MM.1S (cell line): Measurements from ENCODE around the gene ZBTB7C.

ENCODE experiments used
- DNase-seq: peaks from one replicate; pipeline ENCODE4 v3.0.0-alpha.2; 2015
- H2AFZ ChIP-seq: fragments of 300-600 bp; sonication (generic); 2 replicates; pipeline ENCODE4 v1.6.0; 2016; ENCODE audit warnings: antibody characterized with exemption, low read length
- H3F3A ChIP-seq: fragments of 300-600 bp; sonication (generic); 2 replicates; pipeline ENCODE4 v1.6.1; 2016; ENCODE audit warnings: mild to moderate bottlenecking, antibody characterized with exemption, low read length, moderate library complexity, mixed read lengths; ENCODE audit not compliant: insufficient read depth
- H3K27ac ChIP-seq: fragments of 300-600 bp; sonication (generic); 2 replicates; pipeline ENCODE4 v1.5.1; 2016; ENCODE audit warnings: mild to moderate bottlenecking, low read length
- H3K27me3 ChIP-seq: fragments of 300-600 bp; sonication (generic); replicated peaks from 2 replicates; pipeline ENCODE4 v1.6.0; 2016; ENCODE audit warnings: low read length; ENCODE audit not compliant: insufficient read depth
- H3K36me3 ChIP-seq: fragments of 300-600 bp; sonication (generic); replicated peaks from 2 replicates; pipeline ENCODE4 v1.6.1; 2016; ENCODE audit warnings: mild to moderate bottlenecking, low read length, mixed read lengths; ENCODE audit not compliant: insufficient read depth
- H3K4me1 ChIP-seq: fragments of 300-600 bp; sonication (generic); 2 replicates; pipeline ENCODE4 v1.6.1; 2016; ENCODE audit warnings: low read length, mixed read lengths
- H3K4me2 ChIP-seq: fragments of 300-600 bp; sonication (generic); 2 replicates; pipeline ENCODE4 v1.6.0; 2016; ENCODE audit warnings: low read depth, low read length
- H3K4me3 ChIP-seq: fragments of 300-600 bp; sonication (generic); 2 replicates; pipeline ENCODE4 v1.5.1; 2016; ENCODE audit warnings: low read length, mixed read lengths
- H3K79me2 ChIP-seq: fragments of 300-600 bp; sonication (generic); 2 replicates; pipeline ENCODE4 v1.6.1; 2016; ENCODE audit warnings: mixed run types, low read length, mixed read lengths
- H3K9ac ChIP-seq: fragments of 300-600 bp; sonication (generic); 2 replicates; pipeline ENCODE4 v1.6.1; 2016; ENCODE audit warnings: low read length, mixed read lengths
- H3K9me2 ChIP-seq: fragments of 300-600 bp; sonication (generic); replicated peaks from 2 replicates; pipeline ENCODE4 v1.6.1; 2016; ENCODE audit warnings: mild to moderate bottlenecking, low read length, mixed read lengths; ENCODE audit not compliant: insufficient read depth
- H3K9me3 ChIP-seq: fragments of 300-600 bp; sonication (generic); replicated peaks from 2 replicates; pipeline ENCODE4 v1.6.1; 2016; ENCODE audit warnings: mild to moderate bottlenecking, low read length, mixed read lengths; ENCODE audit not compliant: insufficient read depth
- H4K20me1 ChIP-seq: fragments of 300-600 bp; sonication (generic); 2 replicates; pipeline ENCODE4 v1.6.1; 2016; ENCODE audit warnings: mild to moderate bottlenecking, low read length, moderate library complexity, mixed read lengths; ENCODE audit not compliant: insufficient read depth
- EZH2 ChIP-seq: fragments of 300-600 bp; sonication (generic); optimal IDR thresholded peaks from 2 replicates; pipeline ENCODE3; 2017; ENCODE audit warnings: low read depth, mild to moderate bottlenecking, antibody characterized with exemption, low read length, mixed read lengths
- EZH2phosphoT487 ChIP-seq: fragments of 300-600 bp; sonication (generic); IDR thresholded peaks from 2 replicates; pipeline ENCODE4 v1.6.1; 2018; ENCODE audit warnings: antibody characterized with exemption, low read length
- TF ChIP-seq, protein P1 (sequence below): fragments of 300-600 bp; sonication (generic); IDR thresholded peaks from 2 replicates; pipeline ENCODE4 v1.5.1; 2016; ENCODE audit warnings: antibody characterized with exemption, low read length, mixed read lengths

The ZBTB7C gene

DNA sequence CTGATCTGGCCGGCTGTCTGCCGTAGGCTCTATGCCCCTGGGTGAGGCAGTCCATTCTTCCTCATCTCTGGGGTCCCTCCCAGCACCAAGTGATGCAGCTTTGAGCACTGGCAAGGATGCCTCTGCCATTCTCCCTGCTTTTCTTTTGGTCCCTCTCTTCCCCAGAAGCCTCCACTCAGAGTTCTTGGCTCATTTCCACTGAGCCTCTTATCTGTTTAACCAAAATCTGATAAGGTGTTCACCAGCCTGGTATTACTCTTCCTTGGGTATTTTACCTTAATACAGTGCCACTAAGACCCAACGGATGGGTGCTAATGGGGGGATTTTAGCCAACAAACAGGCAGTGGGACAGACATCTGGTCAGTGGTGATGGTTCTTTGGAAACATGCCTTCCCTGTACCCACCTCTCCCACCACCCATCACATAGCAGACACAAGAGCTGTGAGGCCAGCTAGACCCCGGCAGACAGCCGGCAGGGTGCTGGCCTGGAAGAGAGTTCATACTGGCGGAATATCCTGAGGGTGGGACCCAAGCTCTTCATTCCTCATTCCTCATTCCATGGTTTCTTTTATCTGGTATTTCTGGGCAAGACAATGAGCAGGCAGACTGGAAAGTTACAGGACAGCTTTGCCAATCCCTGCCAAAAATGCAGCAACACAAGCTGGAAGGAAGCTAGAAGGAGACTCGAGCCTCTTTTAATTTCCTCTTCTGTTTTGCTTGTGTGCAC, 34.6 kb downstream of the ZBTB7C start:
- Histone ChIP-seq H3K27ac (no peak overlapping the region), H4K20me1 (no peaks in the 10 kb centered on the region), H3K79me2 (no peaks in the 10 kb centered on the region), H3K4me2 (no peak overlapping the region), H3K9me3 (no peaks in the 10 kb centered on the region), H3K9me2 (no peaks in the 10 kb centered on the region), H3F3A (no peaks in the 10 kb centered on the region), H3K9ac (no peak overlapping the region), H3K27me3 (no peaks in the 10 kb centered on the region), H2AFZ (no peak overlapping the region), H3K36me3 (no peaks in the 10 kb centered on the region), H3K4me1 (no peaks in the 10 kb centered on the region), H3K4me3 (no peak overlapping the region)
- no peak for DNase-seq
- no peak for TF ChIP-seq EZH2

DNA sequence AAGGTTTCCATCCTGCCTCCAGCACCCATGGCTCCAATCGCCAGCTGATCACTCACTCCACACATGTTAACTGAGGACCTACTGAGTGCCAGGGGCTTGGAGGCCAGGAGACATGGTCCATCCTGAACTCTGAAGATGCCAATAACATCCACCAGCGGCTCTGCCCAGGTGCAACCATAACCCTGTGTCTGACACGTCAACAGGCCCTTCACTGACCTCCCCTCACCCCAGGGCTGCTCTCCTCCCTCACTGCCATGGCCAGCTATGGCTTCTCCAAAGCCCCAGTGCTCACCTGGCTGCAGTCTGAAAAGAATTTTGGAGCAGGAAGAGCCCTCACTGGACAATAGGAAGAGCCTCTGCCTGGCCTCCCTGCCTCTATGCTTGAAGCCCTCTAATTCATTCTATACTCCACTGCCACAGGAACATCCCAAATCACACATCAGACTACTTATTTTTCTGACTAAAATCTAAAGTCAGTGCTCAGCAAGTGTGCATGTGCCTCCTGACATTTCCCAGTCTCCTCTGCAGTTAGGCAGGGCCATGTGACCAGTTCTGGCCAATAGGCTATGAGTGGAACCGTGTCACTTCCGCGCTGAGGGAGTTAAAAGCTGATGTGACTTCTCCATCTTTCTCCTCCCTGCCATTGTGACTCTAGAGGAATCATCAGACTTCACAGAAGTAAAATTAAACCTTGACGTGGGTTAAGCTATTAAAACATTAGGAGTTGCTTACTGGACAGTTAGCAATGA, 37.2 kb downstream of the ZBTB7C start:
- H3K79me2 ChIP-seq = no peaks in the 10 kb centered on the region
- no peaks in the 10 kb centered on the region for H4K20me1 ChIP-seq
- H3F3A ChIP-seq = no peaks in the 10 kb centered on the region
- H3K4me3 ChIP-seq = no peak overlapping the region
- H3K9ac ChIP-seq = no peak overlapping the region
- H3K27ac ChIP-seq = no peak overlapping the region
- TF ChIP-seq, protein P1, sequence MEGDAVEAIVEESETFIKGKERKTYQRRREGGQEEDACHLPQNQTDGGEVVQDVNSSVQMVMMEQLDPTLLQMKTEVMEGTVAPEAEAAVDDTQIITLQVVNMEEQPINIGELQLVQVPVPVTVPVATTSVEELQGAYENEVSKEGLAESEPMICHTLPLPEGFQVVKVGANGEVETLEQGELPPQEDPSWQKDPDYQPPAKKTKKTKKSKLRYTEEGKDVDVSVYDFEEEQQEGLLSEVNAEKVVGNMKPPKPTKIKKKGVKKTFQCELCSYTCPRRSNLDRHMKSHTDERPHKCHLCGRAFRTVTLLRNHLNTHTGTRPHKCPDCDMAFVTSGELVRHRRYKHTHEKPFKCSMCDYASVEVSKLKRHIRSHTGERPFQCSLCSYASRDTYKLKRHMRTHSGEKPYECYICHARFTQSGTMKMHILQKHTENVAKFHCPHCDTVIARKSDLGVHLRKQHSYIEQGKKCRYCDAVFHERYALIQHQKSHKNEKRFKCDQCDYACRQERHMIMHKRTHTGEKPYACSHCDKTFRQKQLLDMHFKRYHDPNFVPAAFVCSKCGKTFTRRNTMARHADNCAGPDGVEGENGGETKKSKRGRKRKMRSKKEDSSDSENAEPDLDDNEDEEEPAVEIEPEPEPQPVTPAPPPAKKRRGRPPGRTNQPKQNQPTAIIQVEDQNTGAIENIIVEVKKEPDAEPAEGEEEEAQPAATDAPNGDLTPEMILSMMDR = no peak
- no peak for TF ChIP-seq EZH2phosphoT487
- no peak for TF ChIP-seq EZH2
- H3K36me3 ChIP-seq = no peaks in the 10 kb centered on the region
- no peak for DNase-seq
- H3K27me3 ChIP-seq = no peaks in the 10 kb centered on the region
- H3K9me2 ChIP-seq = no peaks in the 10 kb centered on the region
- no peak overlapping the region for H2AFZ ChIP-seq
- H3K4me1 ChIP-seq = no peaks in the 10 kb centered on the region
- H3K4me2 ChIP-seq = no peak overlapping the region
- no peaks in the 10 kb centered on the region for H3K9me3 ChIP-seq

DNA sequence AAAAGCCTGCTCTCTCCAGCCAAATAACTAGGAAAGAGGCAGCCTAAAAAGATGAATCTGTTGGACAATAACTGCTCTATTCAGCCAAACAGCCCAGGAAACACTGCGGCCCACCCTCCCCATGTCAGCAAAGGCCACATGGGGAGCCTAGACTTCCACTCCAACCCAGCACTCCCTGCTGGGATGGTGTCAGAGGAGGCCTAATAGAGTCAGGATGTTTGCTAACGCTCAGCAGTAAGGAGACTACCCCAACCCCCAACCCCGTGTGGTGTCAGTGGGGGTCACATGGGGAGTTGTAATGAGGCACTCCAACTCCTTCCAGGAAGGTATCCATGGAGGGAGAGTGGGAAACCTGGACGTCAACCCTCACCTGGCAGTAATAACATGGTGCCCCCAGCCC, 41.6 kb downstream of the ZBTB7C start:
- Histone ChIP-seq H3K27ac (no peak overlapping the region), H3F3A (no peaks in the 10 kb centered on the region), H4K20me1 (no peaks in the 10 kb centered on the region), H3K4me2 (no peak overlapping the region), H3K4me3 (no peak overlapping the region), H3K9me2 (no peaks in the 10 kb centered on the region), H3K9me3 (no peaks in the 10 kb centered on the region), H3K9ac (no peak overlapping the region), H2AFZ (no peak overlapping the region), H3K79me2 (no peaks in the 10 kb centered on the region), H3K36me3 (no peaks in the 10 kb centered on the region), H3K4me1 (no peaks in the 10 kb centered on the region), H3K27me3 (no peaks in the 10 kb centered on the region)
- TF ChIP-seq, protein P1 = no peak
- no peak for DNase-seq

DNA sequence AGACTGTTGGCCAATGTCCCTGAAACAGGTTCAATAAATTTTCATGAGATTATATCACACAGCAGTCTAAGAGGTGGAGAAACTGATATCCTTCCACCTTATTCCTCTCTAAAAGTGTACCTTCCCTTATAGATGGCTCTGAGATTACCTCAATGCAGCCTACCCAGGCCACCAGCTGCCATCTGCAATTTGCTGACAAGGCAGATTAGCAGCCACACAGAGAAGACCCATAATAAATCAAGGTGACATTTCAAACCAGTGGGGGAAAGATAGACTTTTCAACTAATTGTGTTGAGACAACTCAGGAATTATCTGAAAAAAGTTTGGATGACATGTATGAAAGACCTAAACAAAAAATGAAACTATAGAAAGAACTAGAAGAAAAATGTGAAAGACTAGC, 43.2 kb downstream of the ZBTB7C start:
- no peak overlapping the region for H2AFZ ChIP-seq
- H3K79me2 ChIP-seq = no peaks in the 10 kb centered on the region
- no peak overlapping the region for H3K27ac ChIP-seq
- H3K4me2 ChIP-seq = no peak overlapping the region
- no peaks in the 10 kb centered on the region for H4K20me1 ChIP-seq
- H3K9ac ChIP-seq = no peak overlapping the region
- no peaks in the 10 kb centered on the region for H3F3A ChIP-seq
- no peaks in the 10 kb centered on the region for H3K4me1 ChIP-seq
- no peaks in the 10 kb centered on the region for H3K9me2 ChIP-seq
- no peak overlapping the region for H3K4me3 ChIP-seq
- TF ChIP-seq EZH2 (no peak), EZH2phosphoT487 (no peak)
- TF ChIP-seq, protein P1 = no peak
- no peaks in the 10 kb centered on the region for H3K9me3 ChIP-seq
- DNase-seq = no peak
- H3K27me3 ChIP-seq = no peaks in the 10 kb centered on the region
- no peaks in the 10 kb centered on the region for H3K36me3 ChIP-seq
